HG03575 (cell line): Measurements from ENCODE around the gene FBXL7.

Experiments used
- ATAC-seq: cut with Tn5 transposase; IDR thresholded peaks from one replicate; pipeline ENCODE4 v1.9.1; 2021; ENCODE audit not compliant: unreplicated experiment, insufficient number of reproducible peaks, low FRiP score; ENCODE audit errors: extremely low read depth

Gene FBXL7

GRCh38 chr5:15500325-15501001, 483 bp downstream of the FBXL7 start:
- ATAC-seq, result no peak

GRCh38 chr5:15501091-15501791, 1.3 kb downstream of the FBXL7 start:
- ATAC-seq, result no peak

GRCh38 chr5:15502208-15502607, 2.2 kb downstream of the FBXL7 start:
- no peak for ATAC-seq

GRCh38 chr5:15506146-15506545, 6.2 kb downstream of the FBXL7 start:
- no peak for ATAC-seq

- ATAC-seq, result no peak
Measured at GRCh38 chr5:15506897-15507296, 6.9 kb downstream of the FBXL7 start.

- ATAC-seq, result no peak
Measured at GRCh38 chr5:15510092-15510491, 10.1 kb downstream of the FBXL7 start.

GRCh38 chr5:15510831-15511230, 10.9 kb downstream of the FBXL7 start:
- ATAC-seq, result no peak

- no peak for ATAC-seq
Measured at GRCh38 chr5:15513431-15513830, 13.5 kb downstream of the FBXL7 start.

- ATAC-seq, result no peak
Measured at GRCh38 chr5:15513911-15514310, 13.9 kb downstream of the FBXL7 start.

- ATAC-seq, result no peak
Measured at GRCh38 chr5:15515229-15515628, 15.2 kb downstream of the FBXL7 start.

GRCh38 chr5:15516486-15516885, 16.5 kb downstream of the FBXL7 start:
- no peak for ATAC-seq

GRCh38 chr5:15518786-15519185, 18.8 kb downstream of the FBXL7 start:
- no peak for ATAC-seq

GRCh38 chr5:15520856-15521255, 20.9 kb downstream of the FBXL7 start:
- no peak for ATAC-seq

- ATAC-seq, result no peak
Measured at GRCh38 chr5:15521381-15522186, 21.6 kb downstream of the FBXL7 start.

GRCh38 chr5:15522187-15522520, 22.2 kb downstream of the FBXL7 start:
- ATAC-seq, result no peak

GRCh38 chr5:15524712-15525111, 24.7 kb downstream of the FBXL7 start:
- no peak for ATAC-seq

- no peak for ATAC-seq
Measured at GRCh38 chr5:15525703-15526275, 25.8 kb downstream of the FBXL7 start.

GRCh38 chr5:15526413-15526812, 26.4 kb downstream of the FBXL7 start:
- ATAC-seq, result no peak

- ATAC-seq, result no peak
Measured at GRCh38 chr5:15528476-15528875, 28.5 kb downstream of the FBXL7 start.

- ATAC-seq, result no peak
Measured at GRCh38 chr5:15529013-15529412, 29.0 kb downstream of the FBXL7 start.
